ENCODE data around the gene GGA2.
"Not testable (repeated sequence)": the region's sequence is repeated elsewhere in the genome, so short reads cannot be mapped to it uniquely, and the experiment has no call there.

Gene GGA2

DNA sequence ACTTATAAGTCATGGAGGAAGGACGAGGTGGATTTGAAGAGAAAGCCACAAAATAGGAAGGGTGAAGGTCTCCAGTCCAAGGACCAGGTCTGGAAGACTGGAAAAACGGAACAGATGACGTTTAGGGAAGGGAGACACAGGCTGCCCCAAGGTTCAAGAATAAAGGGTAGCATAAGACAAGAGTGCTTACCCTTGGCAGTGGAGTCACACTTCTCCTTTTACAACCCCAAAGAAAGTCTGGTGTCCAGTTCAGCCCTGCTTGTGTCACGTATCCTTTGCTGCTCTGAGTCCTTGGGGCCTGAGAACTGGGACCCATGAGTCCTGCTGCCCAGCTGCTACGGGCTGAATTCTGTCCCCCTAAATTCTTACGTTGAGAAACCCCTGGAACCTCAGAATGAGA, 13.0 kb upstream of the GGA2 start:
- no peak for DNase-seq

DNA sequence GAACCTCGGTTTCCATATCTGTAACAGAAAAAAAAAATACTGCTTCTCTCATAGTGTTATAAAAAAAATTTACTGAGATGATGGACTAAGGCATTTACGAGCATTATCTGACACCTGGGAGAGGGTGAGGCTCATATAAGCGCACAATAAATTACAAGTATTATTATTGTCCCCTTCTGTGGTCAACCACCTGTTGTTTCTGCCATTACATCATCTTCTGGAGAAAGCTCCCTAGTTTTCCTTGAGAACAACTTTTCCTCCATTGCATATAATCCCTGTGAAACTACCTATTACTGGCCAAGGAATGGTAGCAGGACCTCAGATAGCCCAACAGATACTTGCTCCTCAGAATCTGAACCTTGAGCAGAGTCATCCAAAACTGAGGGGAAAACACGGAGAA, 11.7 kb upstream of the GGA2 start:
- no peak for DNase-seq

DNA sequence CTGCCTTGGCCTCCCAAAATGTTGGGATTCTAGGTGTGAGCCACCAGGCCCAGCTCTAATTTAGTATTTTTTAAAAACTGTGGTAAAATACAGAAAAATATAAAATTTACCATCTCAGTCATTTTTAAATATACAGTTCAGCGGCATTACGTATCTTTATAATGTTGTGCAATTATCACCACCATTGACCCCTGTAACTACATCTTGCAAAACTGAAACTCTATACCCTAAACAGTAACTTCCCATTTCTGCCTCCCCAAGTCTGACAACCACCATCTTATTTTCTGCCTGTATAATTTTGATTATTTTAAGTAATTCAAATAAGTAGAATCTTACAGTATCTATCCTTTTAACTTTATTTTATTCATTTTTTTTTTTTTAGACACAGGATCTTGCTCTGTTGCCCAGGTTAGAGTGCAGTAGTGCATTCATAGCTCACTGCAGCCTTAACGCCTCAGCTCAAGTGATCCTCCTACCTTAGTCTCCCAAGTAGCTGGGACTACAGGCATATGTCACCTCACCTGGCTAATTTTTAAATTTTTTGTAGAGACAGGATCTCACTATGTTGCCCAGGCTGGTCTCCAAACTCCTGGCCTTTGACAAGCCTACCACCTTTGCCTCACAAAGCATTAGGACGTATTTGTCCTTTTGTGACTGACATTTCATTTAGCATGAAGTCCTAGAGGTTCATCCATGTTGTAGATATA, 10.9 kb upstream of the GGA2 start:
- no peak for DNase-seq

DNA sequence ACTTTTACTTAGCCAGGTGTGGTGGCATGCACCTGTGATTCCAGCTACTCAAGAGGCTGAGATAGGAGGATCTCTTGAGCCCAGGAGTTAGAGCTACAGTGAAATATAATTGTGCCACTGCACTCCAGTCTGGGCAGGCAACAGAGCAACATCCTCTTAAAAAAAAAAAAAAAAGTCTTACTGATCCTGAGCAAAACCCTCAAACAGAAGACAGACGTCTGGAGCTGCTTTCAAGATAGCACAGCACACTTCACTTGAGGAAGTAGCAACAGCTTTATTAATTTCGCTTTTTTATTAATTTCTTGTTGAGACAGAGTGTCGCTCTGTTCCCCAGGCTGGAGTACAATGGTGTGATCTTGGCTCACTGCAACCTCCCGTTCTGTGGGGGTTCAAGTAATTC, 10.2 kb upstream of the GGA2 start:
- DNase-seq, result no peak

DNA sequence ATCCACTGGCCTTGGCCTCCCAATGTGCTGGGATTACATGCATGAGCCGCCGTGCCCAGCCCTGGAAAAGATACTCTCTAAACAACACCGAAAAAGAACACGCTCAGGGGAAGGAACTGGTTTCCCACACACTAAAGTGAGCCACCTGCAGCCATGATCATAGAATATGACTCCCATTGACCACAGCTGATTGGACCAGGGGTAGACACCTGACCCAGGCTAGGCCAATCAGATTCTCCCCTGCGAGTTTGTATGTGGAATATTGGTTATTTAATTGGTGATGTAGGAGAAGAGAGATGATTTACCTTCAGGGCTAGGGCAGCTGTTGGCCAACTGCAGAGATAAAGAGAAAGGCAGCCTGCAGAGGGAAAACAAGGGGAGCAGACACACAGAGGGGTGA, 9.0 kb upstream of the GGA2 start:
- DNase-seq, result no peak

DNA sequence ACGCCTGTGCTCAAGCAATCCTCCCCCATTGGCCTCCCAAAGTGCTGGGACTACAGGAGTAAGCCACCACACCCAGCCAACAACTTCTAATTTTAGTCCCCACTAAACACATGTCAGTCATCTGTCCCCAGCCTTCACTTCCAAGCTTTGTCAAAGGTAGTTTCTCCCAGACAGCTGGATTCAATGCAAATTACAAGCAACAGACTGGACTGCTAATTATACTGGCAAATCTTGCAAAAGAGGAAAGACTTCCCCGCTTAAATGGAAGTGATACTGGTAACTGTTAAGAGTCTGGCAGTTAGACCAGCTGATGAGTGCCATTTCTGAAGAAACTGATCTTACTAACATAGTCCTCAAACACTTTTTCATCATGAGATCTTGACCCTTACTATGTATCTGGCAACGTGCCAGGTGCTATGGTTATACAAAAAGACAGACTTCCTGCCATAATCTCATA, 8.2 kb upstream of the GGA2 start:
- DNase-seq, result no peak

DNA sequence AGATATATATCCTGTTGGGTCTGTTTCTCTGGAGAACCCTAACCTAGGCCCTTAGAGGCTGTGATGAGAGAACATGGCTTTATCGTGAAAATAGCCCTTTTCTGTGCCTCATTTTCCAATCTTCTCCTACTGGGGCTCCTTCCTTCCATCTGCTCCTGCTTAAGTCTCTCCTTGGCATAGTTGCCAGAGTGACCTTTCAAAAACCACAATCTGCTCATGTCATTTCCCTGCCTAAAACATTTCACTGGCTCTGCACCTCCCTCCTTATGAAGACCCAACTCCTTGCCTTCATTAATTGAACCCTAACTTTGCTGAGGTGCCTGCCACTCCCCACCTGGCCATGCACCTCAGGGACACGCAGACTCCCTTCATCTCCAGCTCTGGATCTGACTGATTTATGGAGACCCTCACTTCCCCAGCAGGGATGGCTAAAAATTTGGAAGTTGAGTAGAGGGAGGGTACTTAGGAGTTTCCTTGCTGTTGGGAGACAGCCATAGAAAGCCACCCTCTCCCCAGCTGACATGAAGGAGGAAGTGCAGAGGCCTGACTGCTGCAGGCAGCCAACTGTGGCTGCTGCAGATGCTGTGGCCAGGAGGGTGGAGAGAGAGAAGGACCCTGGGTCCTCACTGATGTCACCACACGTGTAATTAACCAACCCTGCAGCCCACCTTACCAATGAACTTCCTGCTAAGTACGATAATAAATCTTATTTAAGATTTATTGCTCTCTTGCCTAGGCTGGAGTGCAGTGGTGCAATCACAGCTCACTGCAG, 6.3 kb upstream of the GGA2 start:
- DNase-seq, result no peak

DNA sequence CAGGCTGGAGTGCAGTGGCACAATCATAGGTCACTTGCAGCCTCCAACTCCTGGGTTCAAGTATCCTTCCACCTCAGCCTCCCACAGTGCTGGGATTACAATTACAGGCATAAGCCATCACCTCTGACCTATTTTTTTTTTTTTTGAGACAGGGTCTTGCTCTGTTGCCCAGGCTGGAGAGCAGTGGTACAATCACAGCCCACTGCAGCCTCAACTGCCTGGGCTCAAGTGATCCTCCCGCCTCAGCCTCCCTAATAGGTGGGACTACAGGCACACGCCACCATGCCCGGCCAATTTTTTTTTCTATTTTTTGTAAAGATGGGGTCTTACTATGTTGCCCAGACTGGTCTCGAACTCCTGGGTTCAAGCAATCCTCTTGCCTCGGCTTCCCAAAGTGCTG, 5.6 kb upstream of the GGA2 start:
- no peak for DNase-seq

DNA sequence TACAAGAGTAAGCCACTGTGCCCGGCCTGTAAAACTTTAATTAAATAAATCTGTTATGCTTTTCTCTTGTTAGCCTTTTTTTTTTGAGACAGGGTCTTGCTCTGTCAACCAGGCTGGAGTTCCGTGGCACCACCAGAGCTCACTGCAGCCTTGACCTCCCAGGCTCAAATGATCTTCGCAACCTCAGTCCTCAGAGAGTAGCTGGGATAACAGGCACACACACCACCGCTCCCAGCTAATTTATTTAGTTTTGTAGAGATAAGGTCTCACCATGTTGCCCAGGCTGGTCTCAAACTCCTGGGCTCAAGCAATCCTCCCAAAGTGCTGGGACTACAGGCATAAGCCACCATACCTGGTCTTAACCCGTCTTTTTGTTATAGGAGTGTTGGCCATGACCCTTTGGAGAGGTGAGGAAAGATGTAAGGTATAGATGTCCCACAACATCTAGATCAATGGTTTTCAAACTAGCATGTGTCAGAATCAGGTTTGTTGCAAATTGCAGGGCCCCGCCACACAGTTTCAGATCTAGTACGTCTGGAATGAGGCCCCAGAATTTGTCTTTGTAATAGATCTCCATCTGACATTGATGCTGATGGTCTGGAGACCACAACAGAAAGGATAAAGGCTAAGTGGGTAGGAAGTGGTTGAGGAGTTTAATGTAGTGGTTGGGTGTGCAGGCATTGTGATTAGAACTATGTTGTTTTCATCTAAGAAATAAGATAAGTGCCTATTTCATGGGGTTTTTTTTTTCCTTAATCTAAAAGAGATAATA, 4.3 kb upstream of the GGA2 start:
- no peak for DNase-seq

DNA sequence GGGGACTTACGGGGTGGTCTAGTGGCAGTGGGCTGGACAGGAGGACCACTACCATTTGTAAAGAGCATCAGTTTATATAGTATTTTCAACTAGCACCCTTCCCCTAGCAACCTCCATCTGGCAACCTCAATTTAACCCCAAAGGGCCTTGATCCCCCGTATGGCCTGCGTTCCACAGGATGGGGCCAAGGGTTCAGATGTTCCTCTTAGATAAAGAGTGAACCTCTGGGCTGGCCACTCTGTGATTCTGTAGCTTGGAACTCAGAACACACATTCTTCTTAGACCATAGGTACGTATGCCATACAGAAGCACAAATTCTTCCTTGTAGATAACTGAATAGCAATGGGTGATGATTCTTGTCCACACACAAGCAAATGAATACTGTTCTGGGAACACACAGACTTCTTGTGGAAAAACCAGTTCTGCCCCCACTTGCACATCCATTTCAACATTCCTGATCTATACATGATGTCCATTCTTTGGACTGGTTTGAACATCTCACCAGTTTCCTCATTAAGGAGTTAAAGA, 1.9 kb upstream of the GGA2 start:
- no peak for DNase-seq

DNA sequence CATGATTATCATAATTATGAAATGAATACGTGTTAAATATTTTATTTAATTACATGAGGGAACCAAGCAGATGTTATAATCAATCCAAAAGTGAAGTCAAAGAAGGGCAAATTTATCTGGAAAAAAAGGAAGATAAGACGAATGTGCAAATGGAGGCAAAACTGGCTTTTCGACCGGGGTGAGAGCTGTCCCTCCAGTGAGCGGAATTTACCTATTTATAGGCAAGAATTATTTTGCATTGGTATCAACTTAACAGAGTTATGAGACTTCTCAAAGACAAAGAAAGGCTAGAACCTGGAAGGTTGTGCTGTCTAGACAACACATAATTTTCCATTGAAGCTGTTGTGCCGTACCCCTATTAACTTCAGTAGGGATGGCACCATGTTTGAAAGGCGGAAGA, 1.4 kb upstream of the GGA2 start:
- DNase-seq, result no peak

DNA sequence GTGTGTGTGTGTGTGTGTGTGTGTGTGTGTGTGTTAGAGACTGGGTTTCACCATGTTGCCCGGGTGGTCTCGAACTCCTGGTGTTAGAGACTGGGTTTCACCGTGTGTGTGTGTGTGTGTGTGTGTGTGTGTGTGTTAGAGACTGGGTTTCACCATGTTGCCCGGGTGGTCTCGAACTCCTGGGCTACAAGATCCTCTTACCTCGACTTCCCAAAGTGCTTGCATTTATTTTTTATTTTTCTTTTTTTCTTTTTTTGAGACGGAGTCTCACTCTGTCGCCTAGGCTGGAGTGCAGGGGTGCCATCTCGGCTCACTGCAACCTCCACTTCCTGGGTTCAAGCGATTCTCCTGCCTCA, 599 bp upstream of the GGA2 start:
- not testable (repeated sequence) for DNase-seq

DNA sequence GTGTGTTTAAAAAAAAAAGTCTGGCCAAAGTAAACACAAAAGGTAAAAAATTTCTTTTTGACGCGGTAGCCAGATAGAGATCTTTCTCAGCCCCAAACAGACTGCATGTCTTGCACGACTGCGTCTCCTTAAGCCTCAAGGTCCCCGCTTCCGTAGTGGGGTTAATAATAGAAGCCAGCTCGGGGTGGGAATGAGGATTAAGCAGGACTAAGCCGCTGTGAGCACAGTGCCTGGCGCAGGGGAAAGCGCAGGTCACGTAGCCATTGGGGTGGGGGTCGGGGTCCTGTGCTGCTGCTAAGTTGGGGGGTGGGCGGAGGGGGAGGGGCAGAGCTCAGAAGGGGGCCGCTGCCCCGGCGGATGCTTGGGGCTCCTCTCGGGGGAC, 521 bp downstream of the GGA2 start:
- DNase-seq, result no peak

DNA sequence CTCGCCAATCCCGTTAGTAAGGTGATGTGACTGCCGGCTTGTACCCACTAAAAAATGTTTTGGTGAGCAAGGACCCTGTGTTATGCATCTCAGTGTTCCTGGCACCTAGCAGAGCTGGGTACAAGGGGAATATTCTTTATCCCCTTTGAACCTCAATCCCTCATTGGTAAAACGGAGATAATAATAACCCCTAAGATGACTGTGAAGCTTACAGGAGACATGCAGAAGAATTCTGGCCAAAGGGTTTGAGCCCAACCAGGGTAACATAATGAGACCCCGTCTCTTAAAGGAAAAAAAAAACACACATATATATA, 896 bp downstream of the GGA2 start:
- DNase-seq, result no peak

DNA sequence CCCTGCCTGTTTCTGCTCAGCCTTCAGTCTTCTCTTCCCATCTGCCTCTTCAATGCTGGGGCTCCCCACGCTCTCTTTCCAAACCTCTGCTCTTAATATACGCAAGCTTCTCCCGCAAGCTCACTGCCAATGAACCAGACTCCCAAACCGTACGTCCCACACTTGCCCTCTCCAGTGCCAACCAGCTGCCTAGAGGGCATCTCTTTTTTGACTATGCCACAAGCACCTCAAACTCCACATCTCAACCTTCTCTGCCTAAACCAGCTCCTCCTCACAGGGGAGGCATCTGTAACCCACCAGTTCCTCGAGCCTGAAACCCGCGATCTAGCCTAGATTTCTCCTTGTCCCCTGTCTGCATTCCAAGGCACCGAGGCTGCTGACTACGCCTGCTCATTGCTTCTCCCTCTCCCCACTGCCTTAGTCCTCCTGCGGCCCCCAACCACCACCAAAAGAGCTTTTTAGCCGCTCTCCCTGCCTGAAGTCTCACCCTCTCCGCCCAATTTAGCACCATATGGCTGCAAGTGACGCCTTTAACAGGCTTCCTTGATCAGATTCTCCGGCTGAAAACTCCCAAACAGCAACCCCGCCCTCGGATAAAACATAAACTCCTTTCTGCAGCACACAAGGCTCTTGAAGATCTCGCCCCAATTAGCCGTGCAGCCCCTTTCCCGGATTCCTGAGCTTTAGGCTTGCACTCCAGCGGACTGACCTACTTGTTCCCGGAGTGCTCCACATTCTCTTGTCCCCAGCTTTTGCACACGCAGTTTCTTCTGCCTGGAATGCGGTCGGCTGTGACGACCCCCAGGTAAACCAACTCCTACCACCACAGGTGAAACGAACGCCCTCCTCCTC, 1.5 kb downstream of the GGA2 start:
- DNase-seq, result no peak

DNA sequence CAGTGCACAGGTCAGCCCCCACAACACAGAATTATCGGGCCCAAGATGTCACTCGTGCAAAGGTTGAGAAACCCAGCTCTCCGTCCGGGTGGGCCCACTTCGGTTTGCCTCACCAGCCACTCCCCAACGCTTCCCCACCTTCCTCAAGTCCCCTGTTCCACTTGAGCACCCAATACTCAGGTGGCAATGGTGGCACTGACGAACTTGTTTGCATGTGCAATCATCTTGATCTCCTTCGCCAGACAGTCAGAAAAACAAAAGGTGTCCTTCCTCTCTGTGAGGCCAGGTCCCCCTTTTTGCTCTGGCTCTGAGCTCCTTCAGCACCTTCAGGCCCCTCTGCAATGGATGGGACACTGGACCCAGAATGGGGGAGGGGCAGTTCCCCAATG, 3.7 kb downstream of the GGA2 start:
- DNase-seq, result no peak

DNA sequence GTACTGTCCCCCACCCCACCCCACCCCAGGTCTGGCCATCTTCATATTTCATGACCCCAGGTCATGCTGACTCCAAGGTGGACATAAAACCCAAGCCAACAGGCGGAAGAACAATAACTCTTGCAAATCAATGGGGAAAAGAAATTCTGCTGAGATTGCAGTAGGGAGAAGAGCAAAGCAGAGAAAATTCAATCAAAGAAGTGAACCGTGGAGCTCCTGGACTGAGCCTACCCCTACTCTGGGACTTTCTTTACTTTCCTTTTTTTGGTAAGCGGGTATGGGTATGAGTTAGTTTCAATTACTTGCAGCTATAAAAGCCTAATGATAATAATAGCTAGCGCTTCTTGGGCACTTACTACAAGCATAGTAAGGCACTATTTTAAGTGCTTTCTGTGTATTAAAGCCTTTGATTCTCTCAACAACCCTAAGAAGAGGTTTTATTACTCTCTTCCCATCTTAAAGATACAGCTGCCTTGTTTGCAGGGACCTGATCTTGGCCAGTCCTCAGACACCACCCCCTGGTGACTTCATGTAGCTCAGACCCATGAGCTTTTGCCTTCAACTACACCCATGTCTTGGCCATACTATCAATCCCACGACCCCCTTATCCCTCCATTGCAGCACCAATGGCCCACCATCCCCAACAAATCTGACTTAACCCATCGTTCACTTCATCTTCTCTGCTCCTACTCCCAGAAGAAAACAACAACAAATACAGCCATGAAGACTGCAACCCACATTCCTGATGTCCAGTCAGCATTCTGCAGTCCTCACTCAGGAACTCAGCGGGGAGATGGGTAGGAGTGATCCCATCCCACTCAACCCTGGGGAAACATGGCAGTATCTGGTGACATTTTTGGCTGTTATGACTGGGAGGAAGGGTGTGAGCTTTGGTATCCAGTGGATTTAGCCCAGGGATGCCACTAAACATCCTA, 4.4 kb downstream of the GGA2 start:
- DNase-seq, result no peak

DNA sequence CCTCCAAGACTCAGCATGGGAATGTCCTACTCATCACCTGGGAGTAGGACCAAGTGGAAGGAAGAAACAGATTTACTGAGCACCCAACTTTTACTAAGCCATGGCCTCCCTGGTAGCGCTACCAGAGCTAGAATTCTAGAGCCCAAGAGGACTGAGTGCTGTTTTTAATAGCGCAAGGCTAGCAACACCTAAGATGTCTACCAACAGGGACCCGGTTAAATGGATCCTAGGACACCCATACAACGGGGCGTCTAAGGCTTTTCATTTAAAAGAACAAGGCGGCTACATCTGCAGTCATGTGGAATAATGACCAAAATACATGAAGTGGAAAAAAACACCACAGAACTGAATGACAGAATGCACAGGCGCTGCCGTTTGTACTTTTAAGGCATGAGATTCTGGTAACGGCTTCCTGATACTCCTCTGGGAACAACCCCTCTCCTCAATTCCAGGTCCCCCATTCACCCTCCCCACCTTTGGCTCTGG, 5.1 kb downstream of the GGA2 start:
- no peak for DNase-seq

DNA sequence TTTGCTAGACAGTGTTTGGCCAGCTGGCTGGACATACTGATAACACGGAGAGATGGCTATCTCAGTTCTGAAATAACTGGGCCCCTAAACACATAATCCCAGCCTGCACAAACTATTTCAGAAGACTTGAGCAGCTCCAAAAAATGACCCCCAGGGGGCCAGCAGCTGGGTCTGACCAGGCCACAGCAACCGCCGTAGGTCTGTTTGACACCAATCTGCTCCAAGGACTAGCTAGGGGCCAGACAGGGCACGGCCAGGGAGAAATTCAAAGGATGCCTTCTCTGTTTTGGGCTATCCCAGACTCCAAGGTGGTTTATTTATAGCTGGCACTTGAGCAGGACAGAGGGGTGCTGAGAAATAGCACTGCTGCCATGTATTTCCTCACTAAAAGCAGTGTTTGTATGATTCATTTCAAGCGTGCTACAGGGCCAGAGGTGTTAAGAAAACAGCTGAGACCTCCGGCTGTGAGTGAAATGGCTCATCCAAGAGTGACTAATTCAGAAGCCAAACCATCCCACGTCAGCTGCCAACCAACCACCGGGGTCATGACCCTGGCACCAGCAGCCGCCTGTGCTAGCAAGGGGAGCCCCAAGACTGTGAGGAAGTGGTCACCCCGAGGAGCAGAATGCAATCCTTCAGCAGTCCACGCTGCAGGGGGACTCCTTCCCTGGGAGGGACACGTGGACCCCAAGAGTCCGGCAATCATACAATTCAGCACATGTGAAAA, 5.7 kb downstream of the GGA2 start:
- DNase-seq, result no peak

DNA sequence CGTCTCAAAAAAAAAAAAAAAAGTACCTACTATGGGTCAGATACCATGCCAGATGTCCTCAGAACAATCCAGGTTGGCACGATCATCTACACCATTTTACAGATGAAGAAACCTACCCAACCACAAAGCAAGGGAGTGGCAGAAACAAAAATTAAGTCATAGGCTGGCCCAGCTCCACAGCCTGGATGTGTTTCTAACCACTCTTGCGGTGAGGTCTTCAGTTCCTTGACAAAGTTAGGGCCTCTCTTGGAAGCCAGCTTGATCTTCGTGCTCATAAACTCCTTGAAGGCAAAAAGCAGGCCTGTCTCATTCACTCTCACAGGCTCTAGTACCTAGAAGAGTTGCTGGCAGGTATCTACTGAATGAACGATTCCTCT, 6.2 kb downstream of the GGA2 start:
- no peak for DNase-seq

DNA sequence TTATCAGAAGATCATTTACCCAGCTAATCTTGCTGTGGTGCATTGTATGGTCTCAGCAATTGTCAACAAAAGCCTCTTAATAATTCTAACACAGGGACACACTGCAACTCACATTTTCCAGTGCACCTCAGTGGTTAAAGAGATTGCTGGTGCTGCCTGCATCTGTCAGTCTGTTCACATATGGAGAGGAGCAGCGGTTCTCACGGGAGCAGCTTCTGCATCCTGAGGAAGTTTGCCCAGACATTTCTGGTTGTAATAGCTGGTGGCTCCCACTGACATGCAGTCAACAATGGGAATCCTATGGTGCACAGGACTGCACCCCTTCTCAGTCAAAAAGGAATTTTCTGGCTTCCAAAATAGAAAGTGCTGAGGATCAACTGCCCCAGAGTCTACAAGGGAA, 7.8 kb downstream of the GGA2 start:
- DNase-seq, result no peak
